ENCODE data around the gene RIPK3.
A peak's percentile ranks its signal among the peaks of the same experiment; 100 is the strongest.
"Not testable (repeated sequence)": the region's sequence is repeated elsewhere in the genome, so short reads cannot be mapped to it uniquely, and the experiment has no call there.

RIPK3 gene

DNA sequence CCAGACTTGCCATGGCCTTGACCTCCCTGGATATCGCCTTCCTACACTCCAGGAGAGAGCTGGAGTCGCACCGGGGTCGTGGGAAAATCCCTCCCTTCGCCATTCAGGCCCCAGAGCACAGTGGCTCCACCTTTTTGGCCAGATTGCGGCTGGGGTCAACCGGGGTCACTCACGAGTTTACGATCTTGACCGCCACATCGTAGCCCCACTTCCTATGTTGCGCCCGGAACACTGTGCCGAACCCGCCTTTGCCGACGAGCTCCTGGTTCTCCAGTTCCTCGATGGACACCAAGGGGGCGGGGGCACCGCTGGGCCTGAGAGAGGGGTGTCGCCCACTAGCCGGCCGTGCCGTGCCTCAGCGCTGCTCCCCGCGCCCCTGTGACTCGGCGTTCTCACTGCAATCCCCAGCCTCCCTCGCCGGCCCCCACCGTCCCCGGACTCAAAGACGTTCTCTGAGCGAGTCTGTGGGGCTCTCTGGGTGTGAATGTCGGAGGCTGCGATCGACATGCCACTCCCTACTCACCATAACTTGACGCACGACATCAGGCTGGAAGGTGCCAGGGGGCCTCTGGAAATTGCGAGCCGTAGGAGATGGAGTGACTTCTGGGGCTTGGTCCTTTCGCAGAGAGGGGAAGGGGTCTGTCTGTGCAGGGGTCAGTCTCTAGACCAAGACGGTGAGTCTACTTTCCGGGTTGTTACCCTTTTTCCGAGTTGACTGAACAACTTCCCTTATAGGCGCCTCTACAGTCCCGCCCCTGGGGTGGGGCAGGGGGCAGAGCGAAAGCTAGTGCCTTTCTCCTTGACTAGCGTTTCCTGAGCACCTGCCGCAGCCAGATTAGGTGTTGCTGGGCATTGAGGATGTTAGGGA, at the start of gene RIPK3:
Gene RIPK3 (minus strand): TSS at position 708 of the 868 bp plus-strand sequence. CDS start 165 bp downstream, at position 543.
- peak; percentile 33 to 48 for DNase-seq (ENCODE audit: low read depth in 2 of 2)

DNA sequence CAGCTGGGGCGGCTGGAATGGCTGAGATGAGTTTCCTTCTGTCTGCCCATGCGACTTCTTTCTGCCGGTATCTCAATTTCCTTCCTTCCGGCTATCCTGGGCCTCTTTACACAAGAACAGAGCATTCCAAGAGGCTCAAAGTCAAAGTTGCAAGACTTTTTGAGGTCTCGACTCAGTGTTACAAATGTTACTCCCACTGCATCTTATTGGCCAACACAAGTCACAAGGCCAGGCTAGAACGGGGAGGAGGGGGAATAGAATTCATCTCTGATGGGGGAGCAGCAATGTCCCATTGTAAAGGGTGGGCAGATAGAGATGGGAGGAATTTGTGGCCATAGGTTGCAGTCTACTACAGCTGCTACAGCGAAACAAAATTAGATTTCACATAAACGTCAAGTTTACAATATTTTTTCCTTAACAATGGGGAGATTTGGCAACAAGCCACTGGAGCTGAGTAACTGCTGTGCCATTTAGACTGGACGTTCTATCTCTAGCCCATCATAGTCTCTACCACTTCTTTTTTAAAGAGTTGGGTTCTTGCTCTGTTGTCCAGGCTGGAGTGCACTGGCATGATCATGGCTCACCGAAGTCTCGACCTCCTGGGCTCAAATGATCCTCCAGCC, 49.5 kb upstream of the RIPK3 start:
- DNase-seq (ENCODE audit: low read depth in 2 of 2) = no peak

- no peak for DNase-seq (ENCODE audit: low read depth in 2 of 2)
Observed at GRCh38 chr14:24388474-24389179, 48.8 kb upstream of the RIPK3 start.

DNA sequence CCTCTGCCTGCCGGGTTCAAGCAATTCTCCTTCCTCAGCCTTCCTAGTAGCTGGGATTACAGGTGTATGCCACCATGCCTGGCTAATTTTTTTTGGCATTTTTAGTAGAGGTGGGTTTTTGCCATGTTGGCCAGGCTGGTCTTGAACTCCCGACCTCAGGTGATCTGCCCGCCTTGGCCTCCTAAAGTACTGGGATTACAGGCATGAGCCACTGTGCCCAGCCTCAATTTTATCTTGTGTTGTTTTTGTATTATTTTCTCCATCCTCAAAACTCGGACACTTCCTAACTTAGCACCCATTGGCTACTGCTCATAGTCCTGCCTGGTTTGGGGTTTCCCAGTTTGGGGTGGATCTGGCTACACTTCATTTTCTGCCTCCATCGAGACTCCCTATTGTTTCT, 47.8 kb upstream of the RIPK3 start:
- DNase-seq (ENCODE audit: low read depth in 2 of 2) = not testable (repeated sequence)

DNA sequence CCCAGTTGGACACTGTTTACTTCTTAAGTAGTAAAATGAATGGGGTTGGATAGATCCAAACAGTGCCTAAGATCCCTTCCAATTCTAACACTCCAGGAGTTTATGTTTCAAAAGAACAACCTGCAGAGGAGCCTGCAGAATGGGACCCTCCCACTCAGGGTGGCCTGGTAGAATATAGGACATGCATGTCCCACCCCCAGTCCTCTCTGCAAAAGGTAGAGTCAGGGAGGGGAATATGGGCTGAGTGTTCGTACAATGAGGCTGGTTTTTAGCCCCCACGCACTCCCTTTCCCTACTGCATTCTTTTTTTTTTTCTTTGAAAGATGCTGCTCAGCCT, 47.2 kb upstream of the RIPK3 start:
- no peak for DNase-seq (ENCODE audit: low read depth in 2 of 2)

DNA sequence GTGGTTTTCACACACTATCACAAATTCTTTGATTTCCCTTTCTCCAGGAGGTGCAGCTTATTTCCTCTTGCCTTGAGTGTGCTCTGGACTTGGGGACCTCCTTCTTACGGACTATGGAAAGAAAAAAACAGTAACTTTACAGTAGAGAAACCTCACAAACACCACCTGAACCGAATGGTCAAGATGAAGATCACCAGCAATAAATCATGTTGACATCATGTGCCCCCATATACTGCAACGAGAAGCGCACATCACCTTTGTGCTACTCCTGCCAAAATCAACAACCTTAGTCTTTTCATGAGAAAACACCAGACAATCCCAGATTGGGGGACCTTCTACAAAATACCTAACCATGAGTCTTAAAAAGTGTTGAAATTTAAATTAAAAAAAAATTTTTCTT, 45.7 kb upstream of the RIPK3 start:
- no peak for DNase-seq (ENCODE audit: low read depth in 2 of 2)

GRCh38 chr14:24384169-24384568, 44.4 kb upstream of the RIPK3 start:
- no peak for DNase-seq (ENCODE audit: low read depth in 2 of 2)

DNA sequence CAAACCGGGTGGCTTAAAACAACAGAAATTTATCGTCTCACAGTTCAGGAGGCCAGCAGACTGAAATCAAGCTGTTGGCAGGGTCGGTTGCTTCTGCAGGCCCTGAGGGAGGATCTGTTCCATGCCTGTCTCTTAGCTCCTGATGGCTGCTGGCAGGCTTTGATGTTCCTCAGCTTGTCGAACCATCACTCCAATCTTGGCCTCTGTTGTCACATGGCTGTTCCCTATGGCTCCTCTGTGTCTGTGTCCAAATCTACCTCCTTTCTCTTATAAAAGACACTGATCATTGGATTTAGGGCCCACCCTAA, 42.2 kb upstream of the RIPK3 start:
- no peak for DNase-seq (ENCODE audit: low read depth in 2 of 2)

DNA sequence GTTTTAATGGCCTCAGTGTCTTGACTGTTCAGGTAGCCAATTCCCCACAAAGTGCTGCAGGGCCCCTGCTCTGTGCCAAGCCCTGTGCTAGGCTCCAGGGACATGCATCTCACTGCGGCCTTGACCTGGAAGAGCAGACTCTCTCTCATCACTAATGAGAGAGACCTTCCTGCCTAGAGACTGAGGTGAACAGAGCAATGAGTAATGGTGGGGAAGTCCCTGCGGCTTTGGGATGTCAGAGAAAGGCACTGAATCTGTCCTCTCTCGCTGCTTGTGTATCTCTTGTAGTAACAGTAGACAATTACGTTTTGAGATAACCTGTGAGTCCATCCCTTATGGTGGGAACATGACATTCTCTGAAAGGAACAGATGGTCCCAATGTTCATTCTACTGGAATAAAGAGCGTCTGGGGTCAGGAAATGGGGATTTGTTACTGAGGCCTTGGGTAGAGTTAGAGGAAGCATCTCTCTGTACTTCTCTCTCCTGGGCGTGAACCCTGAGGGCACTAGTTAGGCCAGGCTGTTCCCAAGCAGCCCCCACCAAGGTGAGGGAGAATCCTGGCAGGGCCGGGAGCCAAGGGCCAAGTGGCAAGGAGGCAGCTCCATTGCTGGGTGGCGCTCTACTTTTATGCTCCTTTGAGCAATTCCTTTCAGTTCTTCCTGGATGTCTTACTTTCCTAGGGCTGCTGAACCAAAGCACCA, 41.7 kb upstream of the RIPK3 start:
- no peak for DNase-seq (ENCODE audit: low read depth in 2 of 2)

- no peak for DNase-seq (ENCODE audit: low read depth in 2 of 2)
Observed at GRCh38 chr14:24379907-24380730, 40.3 kb upstream of the RIPK3 start.

DNA sequence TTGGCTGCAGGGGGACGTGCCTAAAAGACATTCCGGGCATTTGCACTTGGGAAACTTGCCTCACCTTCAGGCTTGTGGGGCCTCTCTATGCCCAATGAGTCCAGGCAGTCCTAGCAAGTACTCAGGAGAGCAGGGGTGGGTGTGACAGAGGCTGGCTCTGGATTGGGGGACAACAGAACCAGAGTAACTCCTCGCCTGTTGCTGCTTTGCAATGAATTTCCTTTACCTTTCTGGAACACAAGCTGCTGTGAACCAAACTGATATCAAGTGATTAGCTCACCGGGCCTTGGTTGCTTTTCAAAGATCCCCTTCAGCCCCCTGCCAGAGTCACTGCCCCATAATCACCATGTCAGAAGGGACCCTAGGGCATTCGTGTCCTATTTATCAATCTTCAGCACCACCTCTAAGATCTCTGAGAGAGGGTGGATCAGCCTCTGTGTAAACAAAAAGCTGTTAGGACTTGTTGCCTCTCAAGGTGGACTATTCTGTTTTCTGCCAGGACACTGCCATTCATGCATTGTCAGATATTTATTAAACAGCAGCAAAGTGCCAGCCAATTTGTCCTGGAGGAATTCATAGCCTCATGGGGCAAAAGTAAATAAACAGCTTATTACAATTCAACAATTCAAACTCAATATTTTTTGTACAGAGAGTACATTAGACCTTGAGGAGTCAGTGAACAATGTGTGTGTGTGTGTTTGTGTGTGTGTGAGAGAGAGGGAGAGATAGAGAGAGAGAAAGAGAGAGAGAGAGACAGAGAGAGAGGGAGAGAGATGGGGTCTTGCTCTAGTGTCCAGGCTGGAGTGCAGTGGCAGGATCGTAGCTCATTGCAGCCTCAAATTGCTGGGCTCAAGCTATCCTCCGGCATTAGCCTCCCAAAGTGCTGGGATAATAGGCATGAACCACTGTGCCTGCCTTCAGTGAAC, 39.5 kb upstream of the RIPK3 start:
- DNase-seq (ENCODE audit: low read depth in 2 of 2) = no peak

GRCh38 chr14:24378327-24378726, 38.5 kb upstream of the RIPK3 start:
- no peak for DNase-seq (ENCODE audit: low read depth in 2 of 2)

GRCh38 chr14:24377657-24378056, 37.9 kb upstream of the RIPK3 start:
- DNase-seq (ENCODE audit: low read depth in 2 of 2) = no peak

GRCh38 chr14:24377126-24377525, 37.3 kb upstream of the RIPK3 start:
- DNase-seq (ENCODE audit: low read depth in 2 of 2) = no peak

GRCh38 chr14:24376448-24377070, 36.8 kb upstream of the RIPK3 start:
- no peak for DNase-seq (ENCODE audit: low read depth in 2 of 2)

DNA sequence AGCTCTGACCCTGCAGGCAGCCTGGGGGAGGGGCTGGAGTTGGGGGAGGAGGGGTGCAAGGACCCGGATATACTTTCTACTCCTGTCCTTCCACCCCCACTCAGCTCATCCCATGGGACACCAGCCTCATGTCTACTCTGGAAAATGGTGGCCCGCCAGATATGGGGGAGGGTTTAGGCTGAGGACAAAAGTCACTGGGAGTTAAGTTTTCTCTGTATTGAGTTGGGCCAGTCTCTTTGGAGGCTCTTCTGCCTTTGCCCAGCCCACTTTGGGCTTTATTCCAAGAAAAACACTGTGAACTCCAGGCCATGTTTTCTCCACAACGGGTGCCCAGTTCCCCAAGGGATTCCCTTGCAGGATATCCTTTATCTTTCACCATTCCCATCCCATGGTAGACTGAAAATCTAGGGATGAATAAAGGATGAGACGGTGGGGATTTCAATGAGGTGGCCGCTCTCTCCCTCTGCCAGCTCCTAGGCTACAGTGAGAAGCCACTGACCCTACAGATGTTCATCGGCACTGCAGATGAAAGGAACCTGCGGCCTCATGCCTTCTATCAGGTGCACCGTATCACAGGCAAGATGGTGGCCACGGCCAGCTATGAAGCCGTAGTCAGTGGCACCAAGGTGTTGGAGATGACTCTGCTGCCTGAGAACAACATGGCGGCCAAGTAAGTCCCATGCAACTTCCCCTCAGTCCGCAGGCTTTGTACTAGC, 33.1 kb upstream of the RIPK3 start:
- no peak for DNase-seq (ENCODE audit: low read depth in 2 of 2)

DNA sequence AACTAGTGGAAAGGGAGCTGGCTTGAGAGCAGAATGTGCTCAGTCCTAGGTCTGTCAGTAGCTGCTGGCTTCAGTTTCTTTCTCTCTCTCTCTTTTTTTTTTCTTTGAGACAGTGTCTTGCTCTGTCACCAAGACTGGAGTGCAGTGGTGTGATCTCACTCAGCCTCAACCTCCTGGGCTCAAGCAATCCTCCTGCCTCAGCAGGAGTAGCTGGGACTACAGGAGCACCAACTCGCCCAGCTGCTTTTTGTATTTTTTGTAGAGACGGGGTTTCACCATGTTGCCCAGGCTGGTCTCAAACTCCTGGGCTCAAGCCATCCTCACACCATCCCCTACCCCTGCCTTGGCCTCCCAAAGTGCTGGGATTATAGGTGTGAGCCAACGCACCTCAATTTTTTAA, 31.8 kb upstream of the RIPK3 start:
- DNase-seq (ENCODE audit: low read depth in 2 of 2) = not testable (repeated sequence)

DNA sequence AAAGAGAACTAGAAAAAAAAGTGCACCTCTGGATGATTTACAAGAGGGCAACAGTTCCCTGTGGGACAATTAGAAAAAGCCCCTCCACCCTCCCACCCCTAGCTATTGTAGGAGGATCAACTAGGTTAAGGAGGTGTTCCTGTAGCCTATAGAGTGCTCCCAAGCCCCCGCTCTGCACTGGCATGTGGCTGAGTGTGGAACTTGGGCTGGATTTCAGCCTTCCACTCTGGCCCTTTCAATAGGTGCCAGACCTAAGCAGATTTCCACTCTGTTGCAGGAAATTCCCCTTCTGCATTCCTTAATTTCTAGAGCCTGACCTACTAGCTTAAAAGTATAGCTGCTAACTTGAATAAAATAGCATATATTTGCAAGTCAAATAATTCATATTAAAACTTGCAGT, 31.0 kb upstream of the RIPK3 start:
- DNase-seq (ENCODE audit: low read depth in 2 of 2) = no peak

Measured in stimulated activated CD8-positive, alpha-beta memory T cell treated with anti-CD3 and anti-CD28 coated beads, Interleukin-2, amount 100 ng/mL, for 1 hour (primary cell).